ENCODE results near the gene TAMALIN. TPM values are rescaled to one million over a fixed set of nuclear protein-coding genes. Genes with fewer than 3 reads are reported as not detected.
"Not testable (repeated sequence)": the region's sequence is repeated elsewhere in the genome, so short reads cannot be mapped to it uniquely, and the experiment has no call there.

TAMALIN gene
- polyA plus RNA-seq (ENCODE audit: insufficient read length in 4 of 4): 10 to 100 TPM; 15.7 to 20.4 (median 18.1) TPM

GRCh38 chr12:52006726-52007157 is at the start of gene TAMALIN:
TAMALIN (plus strand) TSS chr12:52006946; CDS start chr12:52007020, 74 bp downstream.
- DNase-seq (ENCODE audit: low read depth in 4 of 4, low spot score in 3 of 4): no peak

GRCh38 chr12:51958542-51958941 is 48.2 kb upstream of the TAMALIN start:
- no peak for DNase-seq (ENCODE audit: low read depth in 4 of 4, low spot score in 3 of 4)

- no peak for DNase-seq (ENCODE audit: low read depth in 4 of 4, low spot score in 3 of 4)
These were observed 47.5 kb upstream of the TAMALIN start for GRCh38 chr12:51959211-51959610.

- DNase-seq (ENCODE audit: low read depth in 4 of 4, low spot score in 3 of 4): no peak
These were observed 46.8 kb upstream of the TAMALIN start for GRCh38 chr12:51959921-51960320.

GRCh38 chr12:51960488-51960887 is 46.3 kb upstream of the TAMALIN start:
- DNase-seq (ENCODE audit: low read depth in 4 of 4, low spot score in 3 of 4): no peak

- DNase-seq (ENCODE audit: low read depth in 4 of 4, low spot score in 3 of 4): no peak
These were observed 45.9 kb upstream of the TAMALIN start for GRCh38 chr12:51960890-51961289.

- no peak for DNase-seq (ENCODE audit: low read depth in 4 of 4, low spot score in 3 of 4)
These were observed 44.9 kb upstream of the TAMALIN start for GRCh38 chr12:51961834-51962233.

GRCh38 chr12:51962737-51963136 is 44.0 kb upstream of the TAMALIN start:
- DNase-seq (ENCODE audit: low read depth in 4 of 4, low spot score in 3 of 4): no peak

GRCh38 chr12:51963477-51963876 is 43.3 kb upstream of the TAMALIN start:
- DNase-seq (ENCODE audit: low read depth in 4 of 4, low spot score in 3 of 4): no peak

GRCh38 chr12:51969643-51970042 is 37.1 kb upstream of the TAMALIN start:
- no peak for DNase-seq (ENCODE audit: low read depth in 4 of 4, low spot score in 3 of 4)

- peak in 1 of 4 donors; percentile 47 for DNase-seq (ENCODE audit: low read depth in 4 of 4, low spot score in 3 of 4)
These were observed 35.7 kb upstream of the TAMALIN start for GRCh38 chr12:51970904-51971646.

GRCh38 chr12:51971679-51972421 is 34.9 kb upstream of the TAMALIN start:
- no peak for DNase-seq (ENCODE audit: low read depth in 4 of 4, low spot score in 3 of 4)

GRCh38 chr12:51972422-51972812 is 34.3 kb upstream of the TAMALIN start:
- DNase-seq (ENCODE audit: low read depth in 4 of 4, low spot score in 3 of 4): no peak

GRCh38 chr12:51972849-51973273 is 33.9 kb upstream of the TAMALIN start:
- no peak for DNase-seq (ENCODE audit: low read depth in 4 of 4, low spot score in 3 of 4)

- no peak for DNase-seq (ENCODE audit: low read depth in 4 of 4, low spot score in 3 of 4)
These were observed 33.2 kb upstream of the TAMALIN start for GRCh38 chr12:51973560-51973959.

- no peak for DNase-seq (ENCODE audit: low read depth in 4 of 4, low spot score in 3 of 4)
These were observed 32.1 kb upstream of the TAMALIN start for GRCh38 chr12:51974646-51975045.

GRCh38 chr12:51975196-51975595 is 31.6 kb upstream of the TAMALIN start:
- no peak for DNase-seq (ENCODE audit: low read depth in 4 of 4, low spot score in 3 of 4)

GRCh38 chr12:51976376-51977160 is 30.2 kb upstream of the TAMALIN start:
- DNase-seq (ENCODE audit: low read depth in 4 of 4, low spot score in 3 of 4): peak in 2 of 4 donors; percentile 66 to 72

GRCh38 chr12:51977320-51977753 is 29.4 kb upstream of the TAMALIN start:
- DNase-seq (ENCODE audit: low read depth in 4 of 4, low spot score in 3 of 4): no peak

- not testable (repeated sequence) for DNase-seq (ENCODE audit: low read depth in 4 of 4, low spot score in 3 of 4)
These were observed 27.4 kb upstream of the TAMALIN start for GRCh38 chr12:51979306-51979705.

Data from left renal pelvis (tissue), 4 donors.